Measurements from ENCODE around the gene ESR1. TPM values are rescaled to one million over a fixed set of nuclear protein-coding genes. Genes with fewer than 3 reads are reported as not detected.

The ESR1 gene
- total RNA-seq, 2 experiments from 2014 or later: 0.06 TPM; not detected in 1

DNA sequence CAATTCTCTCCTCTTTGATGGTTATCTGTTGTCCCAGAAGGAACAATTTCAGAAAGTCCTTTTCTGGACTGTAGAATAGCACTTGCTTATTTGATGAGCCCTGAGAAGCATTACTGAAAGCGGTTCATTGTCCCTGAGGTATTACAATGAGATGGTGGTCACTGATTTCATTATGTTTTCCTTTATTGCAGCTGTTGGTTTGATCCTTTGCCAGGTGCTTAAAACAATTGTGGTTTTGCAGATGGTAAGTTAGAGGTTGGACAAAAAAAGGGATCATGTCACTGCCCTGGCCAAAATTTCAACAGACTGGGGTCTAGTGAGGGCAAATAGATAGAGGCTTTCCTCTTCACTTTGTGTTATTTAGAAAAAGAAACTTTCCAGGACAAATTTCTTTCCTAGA is 61.9 kb downstream of the ESR1 start:
- Histone ChIP-seq H3K4me1 (ENCODE audit: insufficient read depth, low read length, poor library complexity, severe bottlenecking) (no peaks in the 10 kb centered on the region), H4K20me1 (ENCODE audit: insufficient read depth, low read length) (no peaks in the 10 kb centered on the region), H3K36me3 (ENCODE audit: insufficient read depth, low read length) (no peaks in the 10 kb centered on the region), H3K79me2 (ENCODE audit: insufficient read depth, low read depth, low read length) (no peaks in the 10 kb centered on the region), H3K4me2 (ENCODE audit: low read length) (no peak overlapping the region), H3K9me3 (ENCODE audit: low read length) (no peaks in the 10 kb centered on the region), H3K4me3 (ENCODE audit: low read depth, low read length, poor library complexity, severe bottlenecking) (no peak overlapping the region), H3K27ac (ENCODE audit: low read depth, low read length, poor library complexity, severe bottlenecking) (no peak overlapping the region), H3K9me2 (ENCODE audit: insufficient read depth, low read length) (no peaks in the 10 kb centered on the region), H2AFZ (ENCODE audit: low read length) (no peak overlapping the region)
- POLR2A ChIA-PET: no interaction called here
- BruUV-seq (replicated peaks): no TSS peak
- no peak for DNase-seq (ENCODE audit: low spot score)
- TF ChIP-seq EZH2phosphoT487 (IDR thresholded peaks at IDR 0.05; ENCODE audit: borderline replicate concordance, low read depth, low read length) (no peak), CTCF (conservative IDR thresholded peaks at IDR 0.05; ENCODE audit: low read length) (no peak)
- intact Hi-C loops (cut with micrococcal nuclease; ENCODE audit: unreplicated experiment): no loop called here
- CTCF ChIA-PET (ENCODE audit: unreplicated experiment): no interaction called here

- Histone ChIP-seq H2AFZ (ENCODE audit: low read length) (no peak overlapping the region), H3K79me2 (ENCODE audit: insufficient read depth, low read depth, low read length) (no peaks in the 10 kb centered on the region), H3K9me3 (ENCODE audit: low read length) (no peaks in the 10 kb centered on the region), H3K27ac (ENCODE audit: low read depth, low read length, poor library complexity, severe bottlenecking) (no peak overlapping the region), H3K9me2 (ENCODE audit: insufficient read depth, low read length) (no peaks in the 10 kb centered on the region), H3K4me3 (ENCODE audit: low read depth, low read length, poor library complexity, severe bottlenecking) (no peak overlapping the region), H3K36me3 (ENCODE audit: insufficient read depth, low read length) (no peaks in the 10 kb centered on the region), H4K20me1 (ENCODE audit: insufficient read depth, low read length) (no peaks in the 10 kb centered on the region), H3K4me2 (ENCODE audit: low read length) (no peak overlapping the region), H3K4me1 (ENCODE audit: insufficient read depth, low read length, poor library complexity, severe bottlenecking) (no peaks in the 10 kb centered on the region)
- ChIA-PET CTCF (ENCODE audit: unreplicated experiment) (no interaction called here), POLR2A (no interaction called here)
- intact Hi-C loops (cut with micrococcal nuclease; ENCODE audit: unreplicated experiment): no loop called here
- no TSS peak for BruUV-seq (replicated peaks)
- no peak for DNase-seq (ENCODE audit: low spot score)
- TF ChIP-seq EZH2phosphoT487 (IDR thresholded peaks at IDR 0.05; ENCODE audit: borderline replicate concordance, low read depth, low read length) (no peak), CTCF (conservative IDR thresholded peaks at IDR 0.05; ENCODE audit: low read length) (no peak)
These were observed 62.3 kb downstream of the ESR1 start for GRCh38 chr6:151869787-151870186.

DNA sequence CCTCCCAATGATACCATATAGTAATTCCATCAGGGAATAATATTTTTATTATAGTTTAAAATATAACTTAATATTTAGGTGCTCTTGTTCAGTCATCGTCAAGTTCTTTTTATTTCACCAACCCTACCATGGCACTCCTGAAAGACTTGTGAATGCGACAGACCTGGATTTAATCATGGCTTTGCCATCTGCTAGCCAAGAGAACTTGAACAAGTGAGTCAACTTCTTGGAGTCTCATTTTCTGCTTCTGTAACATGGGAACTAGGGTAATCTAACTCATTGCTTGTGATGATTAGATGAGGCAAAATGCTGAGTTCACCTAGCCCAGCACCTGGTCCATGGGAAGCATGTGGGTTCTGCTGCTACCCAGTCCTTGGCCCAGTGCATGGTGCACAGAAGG is 62.9 kb downstream of the ESR1 start:
- POLR2A ChIA-PET: no interaction called here
- TF ChIP-seq EZH2phosphoT487 (IDR thresholded peaks at IDR 0.05; ENCODE audit: borderline replicate concordance, low read depth, low read length) (no peak), CTCF (conservative IDR thresholded peaks at IDR 0.05; ENCODE audit: low read length) (no peak)
- DNase-seq (ENCODE audit: low spot score): no peak
- Histone ChIP-seq H3K36me3 (ENCODE audit: insufficient read depth, low read length) (no peaks in the 10 kb centered on the region), H3K27ac (ENCODE audit: low read depth, low read length, poor library complexity, severe bottlenecking) (no peak overlapping the region), H2AFZ (ENCODE audit: low read length) (no peak overlapping the region), H3K9me2 (ENCODE audit: insufficient read depth, low read length) (no peaks in the 10 kb centered on the region), H3K4me2 (ENCODE audit: low read length) (no peak overlapping the region), H3K9me3 (ENCODE audit: low read length) (no peaks in the 10 kb centered on the region), H3K4me3 (ENCODE audit: low read depth, low read length, poor library complexity, severe bottlenecking) (no peak overlapping the region), H4K20me1 (ENCODE audit: insufficient read depth, low read length) (no peaks in the 10 kb centered on the region), H3K79me2 (ENCODE audit: insufficient read depth, low read depth, low read length) (no peaks in the 10 kb centered on the region), H3K4me1 (ENCODE audit: insufficient read depth, low read length, poor library complexity, severe bottlenecking) (no peaks in the 10 kb centered on the region)
- intact Hi-C loops (cut with micrococcal nuclease; ENCODE audit: unreplicated experiment): no loop called here
- CTCF ChIA-PET (ENCODE audit: unreplicated experiment): no interaction called here
- BruUV-seq (replicated peaks): no TSS peak
